ENCODE results near the gene IQSEC2. TPM values are rescaled to one million over a fixed set of nuclear protein-coding genes. Genes with fewer than 3 reads are reported as not detected.

Gene IQSEC2
- total and polyA plus RNA-seq, 2 of the 13 experiments (the other 11 are each of a cell fraction or from before 2014, with no cell fraction given) = 0.13 to 0.21 TPM

GRCh38 chrX:53237056-53237455 is 44.3 kb downstream of the IQSEC2 start:
- H3K9me3 ChIP-seq (ENCODE audit: low read length) = no peaks in the 10 kb centered on the region
- H3K36me3 ChIP-seq (replicated peaks in 1 of 2; ENCODE audit: control insufficient read depth in 1 of 2, insufficient read depth in 2 of 2, low read length in 2 of 2) = no peaks in the 10 kb centered on the region
- intact Hi-C loops (cut with micrococcal nuclease; ENCODE audit: unreplicated experiment) = no loop called here
- H3K9ac ChIP-seq (ENCODE audit: insufficient read depth, low read depth, low read length) = no peak overlapping the region
- 0 out of 2 replicates have a peak, but pooled peaks cover 14% of the 10 kb centered on the region for H3K4me1 ChIP-seq (ENCODE audit: insufficient read depth, low read length)
- TF ChIP-seq RXRA (CRISPR knock-in tag; IDR thresholded peaks at IDR 0.05) (no peak), HNF4G (IDR thresholded peaks at IDR 0.05; ENCODE audit: borderline replicate concordance, low read depth, low read length) (no peak), HNF4G (CRISPR knock-in tag; IDR thresholded peaks at IDR 0.05; ENCODE audit: borderline replicate concordance, low read depth) (no peak), ZNF24 (IDR thresholded peaks at IDR 0.05) (no peak), NFE2L2 (IDR thresholded peaks at IDR 0.05; ENCODE audit: low read length) (no peak), TSC22D2 (CRISPR knock-in tag; IDR thresholded peaks at IDR 0.05; ENCODE audit: borderline replicate concordance) (no peak), ZNF10 (CRISPR knock-in tag; IDR thresholded peaks at IDR 0.05; ENCODE audit: borderline replicate concordance, low read depth) (no peak), MTF2 (CRISPR knock-in tag; IDR thresholded peaks at IDR 0.05; ENCODE audit: borderline replicate concordance) (no peak), GTF2F1 (IDR thresholded peaks at IDR 0.05; ENCODE audit: low read length) (no peak), ZMAT3 (CRISPR knock-in tag; conservative IDR thresholded peaks at IDR 0.05) (no peak), SKIL (CRISPR knock-in tag; IDR thresholded peaks at IDR 0.05; ENCODE audit: borderline replicate concordance) (no peak), ELF3 (CRISPR knock-in tag; IDR thresholded peaks at IDR 0.05) (no peak), ZNF230 (CRISPR knock-in tag; IDR thresholded peaks at IDR 0.05) (no peak), TRAFD1 (CRISPR knock-in tag; IDR thresholded peaks at IDR 0.05; ENCODE audit: borderline replicate concordance) (no peak), ZFY (CRISPR knock-in tag; IDR thresholded peaks at IDR 0.05) (no peak), ZNF547 (CRISPR knock-in tag; IDR thresholded peaks at IDR 0.05) (no peak), TBX3 (IDR thresholded peaks at IDR 0.05; ENCODE audit: borderline replicate concordance) (no peak), NKX3-1 (CRISPR knock-in tag; IDR thresholded peaks at IDR 0.05) (no peak), ZNF572 (CRISPR knock-in tag; IDR thresholded peaks at IDR 0.05) (no peak)
- TF ChIP-seq, protein P1, sequence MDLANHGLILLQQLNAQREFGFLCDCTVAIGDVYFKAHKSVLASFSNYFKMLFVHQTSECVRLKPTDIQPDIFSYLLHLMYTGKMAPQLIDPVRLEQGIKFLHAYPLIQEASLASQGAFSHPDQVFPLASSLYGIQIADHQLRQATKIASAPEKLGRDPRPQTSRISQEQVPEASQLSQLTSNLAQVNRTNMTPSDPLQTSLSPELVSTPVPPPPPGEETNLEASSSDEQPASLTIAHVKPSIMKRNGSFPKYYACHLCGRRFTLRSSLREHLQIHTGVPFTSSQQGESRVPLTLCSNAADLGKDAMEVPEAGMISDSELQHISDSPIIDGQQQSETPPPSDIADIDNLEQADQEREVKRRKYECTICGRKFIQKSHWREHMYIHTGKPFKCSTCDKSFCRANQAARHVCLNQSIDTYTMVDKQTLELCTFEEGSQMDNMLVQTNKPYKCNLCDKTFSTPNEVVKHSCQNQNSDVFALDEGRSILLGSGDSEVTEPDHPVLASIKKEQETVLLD (CRISPR knock-in tag; IDR thresholded peaks at IDR 0.05; ENCODE audit: low read depth) = no peak
- TF ChIP-seq, protein P2, sequence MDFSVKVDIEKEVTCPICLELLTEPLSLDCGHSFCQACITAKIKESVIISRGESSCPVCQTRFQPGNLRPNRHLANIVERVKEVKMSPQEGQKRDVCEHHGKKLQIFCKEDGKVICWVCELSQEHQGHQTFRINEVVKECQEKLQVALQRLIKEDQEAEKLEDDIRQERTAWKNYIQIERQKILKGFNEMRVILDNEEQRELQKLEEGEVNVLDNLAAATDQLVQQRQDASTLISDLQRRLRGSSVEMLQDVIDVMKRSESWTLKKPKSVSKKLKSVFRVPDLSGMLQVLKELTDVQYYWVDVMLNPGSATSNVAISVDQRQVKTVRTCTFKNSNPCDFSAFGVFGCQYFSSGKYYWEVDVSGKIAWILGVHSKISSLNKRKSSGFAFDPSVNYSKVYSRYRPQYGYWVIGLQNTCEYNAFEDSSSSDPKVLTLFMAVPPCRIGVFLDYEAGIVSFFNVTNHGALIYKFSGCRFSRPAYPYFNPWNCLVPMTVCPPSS (IDR thresholded peaks at IDR 0.05) = no peak
- WGBS (ENCODE audit: low lambda C conversion rate) = 50% methylated on average over 4 of the region's 10 CpGs
- no peaks in the 10 kb centered on the region for H4K20me1 ChIP-seq (ENCODE audit: insufficient read depth, low read length)
- no peak for FAIRE-seq
- ATAC-seq = no peak
- BruUV-seq (replicated peaks) = no TSS peak
- H2AFZ ChIP-seq (ENCODE audit: low read length) = no peak overlapping the region
- no peaks in the 10 kb centered on the region; a peak in 1 of 5 replicates for H3K27me3 ChIP-seq (ENCODE audit: control insufficient read depth in 1 of 2, insufficient read depth in 2 of 2, low read length in 2 of 2)
- no peak overlapping the region for H3K4me2 ChIP-seq (ENCODE audit: low read depth, low read length)
- in situ Hi-C loops (cut with HindIII; ENCODE audit: extremely low pct_ligation_motif_present, low pct_unique_long_range_greater_than_20kb) = no loop called here
- H3K27ac ChIP-seq (ENCODE audit: extremely low read length, insufficient read depth, low read length) = no peak overlapping the region
- H3K4me3 ChIP-seq (replicated peaks in 1 of 3; ENCODE audit: insufficient read depth in 1 of 3, low read depth in 2 of 3, low read length in 3 of 3) = no peak overlapping the region
- CTCF ChIA-PET (ENCODE audit: low intra/inter-chr PET ratio, low total read pairs) = no interaction called here
- H3K79me2 ChIP-seq (ENCODE audit: insufficient read depth, low read length) = no peaks in the 10 kb centered on the region
- POLR2A ChIA-PET = interaction anchor here (1.0 to 1.2 kb wide), 2 partner anchors 11 to 12 kb away, joined by 3 to 4 read pairs; no protein-coding TSS in a partner anchor
- DNase-seq (ENCODE audit: low spot score) = no peak
